H1 (cell line): ENCODE measurements around the gene LEMD1. TPM values are rescaled to one million over a fixed set of nuclear protein-coding genes. Genes with fewer than 3 reads are reported as not detected.

Source experiments
- KDM1A ChIP-seq: fragments of 200-600, 300-600 bp; sonication (generic); IDR thresholded peaks from 2 replicates; pipeline ENCODE4 v1.7.1; 2016; ENCODE audit warnings: mild to moderate bottlenecking, low read length, borderline replicate concordance
- polyA plus RNA-seq, 7 experiments: library from polyadenylated mRNA; depleted of rRNA in 3 of 7; stranded (reverse) in 5 of 7; unstranded in 2 of 7; fragments of >200 nt in 5 of 7; fragments of 200-250 nt in 2 of 7; gene quantifications; 1 replicate in 5 of 7; 2 replicates in 1 of 7; 4 replicates in 1 of 7; pipeline versions ENCODE4 v1.2.1 to v1.2.3, GENCODE V29; 2011 to 2013; ENCODE audit warnings: missing spikeins in 2 of 7, mixed read lengths in 2 of 7
- total RNA-seq: library from RNA; stranded (reverse); fragmentation: NEBNext Ultra II Directional; extraction: Animal tissue kit (Norgen Biotek cat#: 25700); gene quantifications from 2 replicates; pipeline ENCODE4 v1.2.1, GENCODE V29; 2021

The LEMD1 gene
- total and polyA plus RNA-seq, 2 of the 8 experiments (the other 6 are each of a cell fraction or from before 2014, with no cell fraction given) = 10.0 to 10.5 TPM

DNA sequence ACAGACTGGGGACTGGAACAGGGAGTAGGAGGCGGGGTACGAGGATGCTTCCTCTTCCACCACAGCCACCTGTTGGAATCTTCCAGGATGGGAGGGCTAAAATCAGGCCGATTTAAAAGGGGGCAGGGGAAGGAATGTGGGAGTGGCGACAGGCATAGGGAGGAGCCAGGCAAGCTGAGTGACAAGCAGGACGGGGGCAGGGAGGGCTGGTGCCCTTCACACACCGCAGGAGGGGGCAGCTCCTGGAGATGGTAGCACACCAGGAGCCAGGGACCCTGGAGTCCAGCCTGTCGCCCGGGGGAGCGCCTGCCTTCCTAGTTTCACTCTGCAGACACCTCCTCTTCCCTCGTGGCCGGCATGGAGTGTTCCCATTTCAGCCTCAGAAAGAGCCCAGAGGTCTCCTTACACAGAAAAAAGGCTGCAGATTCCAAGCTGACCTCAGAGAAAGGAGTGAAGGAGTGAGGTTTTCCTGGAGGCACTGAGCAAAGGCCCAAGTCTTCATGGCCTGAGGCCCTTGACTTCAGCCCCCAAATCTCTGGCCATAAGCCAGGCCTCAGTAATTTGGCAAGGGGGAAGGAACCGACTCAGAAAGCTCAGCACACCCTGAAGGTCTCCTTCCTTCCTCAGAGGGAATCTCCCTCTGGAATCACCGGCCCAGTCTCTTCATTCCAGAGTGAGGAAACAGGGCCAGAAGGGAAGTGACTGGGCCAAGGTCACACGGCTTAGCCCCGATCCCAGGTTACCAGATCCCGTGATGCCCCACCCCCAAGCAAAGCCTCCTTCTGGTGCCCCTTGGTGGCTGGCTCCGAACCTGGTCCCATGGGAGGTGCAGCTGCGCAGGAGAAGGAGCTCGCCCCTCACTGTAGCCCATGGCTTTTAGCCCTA is 25.8 kb upstream of the LEMD1 start (continued):
- TF ChIP-seq KDM1A = peak; percentile 95
- TF ChIP-seq, all 59 proteins: peak for 7
